Smooth muscle cell (in vitro differentiated cells): Measurements from ENCODE around the gene FANCM. TPM values are rescaled to one million over a fixed set of nuclear protein-coding genes. Genes with fewer than 3 reads are reported as not detected.

Experiments
- DNase-seq: peaks from one replicate; lab custom pipeline; 2025; ENCODE audit not compliant: unreplicated experiment; lab: John Stamatoyannopoulos, UW
- H2AFZ ChIP-seq: fragments of 200-600 bp; sonication (generic); 2 replicates; pipeline ENCODE4 v1.6.0; 2016; ENCODE audit warnings: antibody characterized with exemption, low read depth, mild to moderate bottlenecking
- H3F3A ChIP-seq: fragments of 200-600 bp; sonication (generic); 2 replicates; pipeline ENCODE4 v1.6.0; 2017; ENCODE audit warnings: antibody characterized with exemption, low read depth
- H3K27ac ChIP-seq: fragments of 200-600 bp; sonication (generic); 2 replicates; pipeline ENCODE4 v1.5.1; 2016; ENCODE audit warnings: low read depth, mild to moderate bottlenecking
- H3K27me3 ChIP-seq: fragments of 200-600 bp; sonication (generic); 2 replicates; pipeline ENCODE4 v1.6.1; 2016; ENCODE audit warnings: low read depth, mild to moderate bottlenecking
- H3K36me3 ChIP-seq: fragments of 200-600 bp; sonication (generic); 2 replicates; pipeline ENCODE4 v1.5.1; 2016; ENCODE audit warnings: low read depth
- H3K4me1 ChIP-seq: fragments of 200-600 bp; sonication (generic); 2 replicates; pipeline ENCODE4 v1.5.1; 2016; ENCODE audit warnings: low read depth
- H3K4me2 ChIP-seq: fragments of 200-600 bp; sonication (generic); 2 replicates; pipeline ENCODE4 v1.6.0; 2016; ENCODE audit warnings: mild to moderate bottlenecking
- H3K4me3 ChIP-seq: fragments of 200-600 bp; sonication (generic); 2 replicates; pipeline ENCODE4 v1.5.1; 2016; ENCODE audit warnings: mild to moderate bottlenecking
- H3K79me2 ChIP-seq: fragments of 200-600 bp; sonication (generic); 2 replicates; pipeline ENCODE4 v1.6.0; 2016; ENCODE audit warnings: low read depth, mild to moderate bottlenecking
- H3K9ac ChIP-seq: fragments of 200-600 bp; sonication (generic); 2 replicates; pipeline ENCODE4 v1.6.0; 2016; ENCODE audit warnings: low read depth
- H3K9me3 ChIP-seq: fragments of 200-600 bp; sonication (generic); replicated peaks from 2 replicates; pipeline ENCODE4 v1.5.1; 2016; ENCODE audit warnings: low read depth
- H4K20me1 ChIP-seq: fragments of 200-600 bp; sonication (generic); 2 replicates; pipeline ENCODE4 v1.6.0; 2016; ENCODE audit warnings: low read depth
- CTCF ChIP-seq: fragments of 200-600 bp; sonication (generic); IDR thresholded peaks from 2 replicates; pipeline ENCODE4 v1.5.1; 2017; ENCODE audit warnings: borderline replicate concordance, mild to moderate bottlenecking, antibody characterized with exemption; ENCODE audit not compliant: insufficient read depth, poor library complexity, severe bottlenecking
- WGBS: methylation state at CpG from one replicate; pipeline ENCODE4 v1.1.7; 2016; ENCODE audit warnings: low lambda C conversion rate; 5-methylcytosine and 5-hydroxymethylcytosine counted together
- polyA plus RNA-seq: library from polyadenylated mRNA; unstranded; fragments of >200 nt; fragmentation: Nextera tagmentation; extraction: Ambion mirVana; gene quantifications from 2 replicates; pipeline ENCODE4 v1.2.1, GENCODE V29; 2016
- total RNA-seq: library from RNA; depleted of rRNA; stranded (reverse); fragments of >200 nt; gene quantifications from 2 replicates; pipeline ENCODE4 v1.2.3, GENCODE V29; 2014

The FANCM gene
- total and polyA plus RNA-seq, 2 experiments from 2014 or later: 1.7 to 5.5 TPM

GRCh38 chr14:45199230-45199629 is 63.5 kb downstream of the FANCM start:
- no peaks in the 10 kb centered on the region for H4K20me1 ChIP-seq
- no peak overlapping the region for H3K4me3 ChIP-seq
- no peak overlapping the region for H3K4me2 ChIP-seq
- no peaks in the 10 kb centered on the region for H3K4me1 ChIP-seq
- H3K9ac ChIP-seq: no peak overlapping the region
- H3K79me2 ChIP-seq: no peaks in the 10 kb centered on the region
- H2AFZ ChIP-seq: no peak overlapping the region
- no peak for DNase-seq
- no peaks in the 10 kb centered on the region for H3K9me3 ChIP-seq
- TF ChIP-seq CTCF: no peak
- 97% methylated on average over 1 of the region's 1 CpG for WGBS
- no peaks in the 10 kb centered on the region for H3K27me3 ChIP-seq
- no peaks in the 10 kb centered on the region for H3F3A ChIP-seq
- no peak overlapping the region for H3K27ac ChIP-seq
- no peaks in the 10 kb centered on the region for H3K36me3 ChIP-seq

- Histone ChIP-seq H3K4me3 (no peak overlapping the region), H3F3A (no peaks in the 10 kb centered on the region), H2AFZ (no peak overlapping the region), H3K79me2 (no peaks in the 10 kb centered on the region), H3K36me3 (no peaks in the 10 kb centered on the region), H4K20me1 (no peaks in the 10 kb centered on the region), H3K27ac (no peak overlapping the region), H3K4me2 (no peak overlapping the region), H3K9ac (no peak overlapping the region), H3K27me3 (no peaks in the 10 kb centered on the region), H3K4me1 (no peaks in the 10 kb centered on the region), H3K9me3 (no peaks in the 10 kb centered on the region)
- WGBS: 97% methylated on average over 1 of the region's 1 CpG
- DNase-seq: no peak
- no peak for TF ChIP-seq CTCF
These were observed 66.2 kb downstream of the FANCM start for GRCh38 chr14:45201905-45202304.

GRCh38 chr14:45204241-45204640 is 68.5 kb downstream of the FANCM start:
- Histone ChIP-seq H4K20me1 (no peaks in the 10 kb centered on the region), H3K9ac (no peak overlapping the region), H3K4me3 (no peak overlapping the region), H3F3A (no peaks in the 10 kb centered on the region), H3K4me2 (no peak overlapping the region), H3K27me3 (no peaks in the 10 kb centered on the region), H2AFZ (no peak overlapping the region), H3K9me3 (no peaks in the 10 kb centered on the region), H3K4me1 (no peaks in the 10 kb centered on the region), H3K79me2 (no peaks in the 10 kb centered on the region), H3K27ac (no peak overlapping the region), H3K36me3 (no peaks in the 10 kb centered on the region)
- no peak for DNase-seq
- TF ChIP-seq CTCF: no peak

GRCh38 chr14:45210159-45210558 is 74.4 kb downstream of the FANCM start:
- no peaks in the 10 kb centered on the region for H3K4me1 ChIP-seq
- H3F3A ChIP-seq: no peaks in the 10 kb centered on the region
- no peak overlapping the region for H3K27ac ChIP-seq
- H3K27me3 ChIP-seq: no peaks in the 10 kb centered on the region
- H3K4me3 ChIP-seq: no peak overlapping the region
- no peak for TF ChIP-seq CTCF
- H3K4me2 ChIP-seq: no peak overlapping the region
- DNase-seq: no peak
- H2AFZ ChIP-seq: no peak overlapping the region
- H3K9me3 ChIP-seq: no peaks in the 10 kb centered on the region
- WGBS: 96% methylated on average over 1 of the region's 1 CpG
- H4K20me1 ChIP-seq: no peaks in the 10 kb centered on the region
- H3K79me2 ChIP-seq: no peaks in the 10 kb centered on the region
- H3K9ac ChIP-seq: no peak overlapping the region
- no peaks in the 10 kb centered on the region for H3K36me3 ChIP-seq
